OCI-M2 (cell line): ENCODE data around the gene RAP1GDS1.

Experiments used
- DNase-seq: peaks from one replicate; lab custom pipeline; 2025; ENCODE audit not compliant: unreplicated experiment; lab: John Stamatoyannopoulos, UW

Gene RAP1GDS1, protein sequence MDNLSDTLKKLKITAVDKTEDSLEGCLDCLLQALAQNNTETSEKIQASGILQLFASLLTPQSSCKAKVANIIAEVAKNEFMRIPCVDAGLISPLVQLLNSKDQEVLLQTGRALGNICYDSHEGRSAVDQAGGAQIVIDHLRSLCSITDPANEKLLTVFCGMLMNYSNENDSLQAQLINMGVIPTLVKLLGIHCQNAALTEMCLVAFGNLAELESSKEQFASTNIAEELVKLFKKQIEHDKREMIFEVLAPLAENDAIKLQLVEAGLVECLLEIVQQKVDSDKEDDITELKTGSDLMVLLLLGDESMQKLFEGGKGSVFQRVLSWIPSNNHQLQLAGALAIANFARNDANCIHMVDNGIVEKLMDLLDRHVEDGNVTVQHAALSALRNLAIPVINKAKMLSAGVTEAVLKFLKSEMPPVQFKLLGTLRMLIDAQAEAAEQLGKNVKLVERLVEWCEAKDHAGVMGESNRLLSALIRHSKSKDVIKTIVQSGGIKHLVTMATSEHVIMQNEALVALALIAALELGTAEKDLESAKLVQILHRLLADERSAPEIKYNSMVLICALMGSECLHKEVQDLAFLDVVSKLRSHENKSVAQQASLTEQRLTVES

DNA sequence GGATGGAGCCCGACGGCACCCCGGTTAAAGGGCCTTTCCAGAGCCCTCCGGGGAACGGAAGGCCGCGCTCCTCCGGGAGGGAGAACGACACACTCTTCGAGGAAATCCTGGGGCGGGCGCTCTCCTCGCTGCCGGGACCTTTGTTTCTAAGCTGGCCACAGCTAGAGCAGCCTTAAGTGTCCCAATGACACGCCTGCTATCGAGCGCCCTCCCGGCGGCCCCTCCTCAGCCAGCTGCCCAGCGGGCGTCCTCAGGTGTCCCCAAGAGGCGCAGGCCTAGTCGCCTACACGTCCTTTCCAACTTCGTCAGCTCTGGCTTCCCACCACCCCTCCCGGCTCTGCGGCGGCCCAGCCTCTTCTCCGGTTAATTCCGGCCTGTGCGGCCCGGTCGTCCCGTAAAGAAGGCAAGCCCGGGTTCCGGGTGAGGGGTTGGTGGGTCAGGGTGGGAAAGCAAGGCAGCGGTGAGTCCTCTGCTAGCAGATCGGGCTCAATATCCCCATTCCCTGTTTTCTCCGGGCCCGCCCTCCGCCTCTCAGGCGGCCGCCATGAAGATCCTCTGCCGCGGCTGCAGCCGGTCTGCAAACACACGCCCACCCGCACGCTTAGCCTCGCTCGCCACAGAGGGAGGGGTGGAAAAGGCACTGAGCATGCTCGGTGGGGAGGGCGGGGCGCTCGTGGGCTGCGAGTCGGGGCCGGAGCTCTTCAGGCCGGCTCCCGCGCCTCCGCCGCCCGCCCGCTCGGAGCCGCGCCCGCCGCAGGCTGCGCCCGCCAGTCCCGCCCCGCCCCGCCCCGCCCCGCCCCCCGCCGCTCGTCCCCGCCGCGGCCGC, at the start of gene RAP1GDS1:
Gene RAP1GDS1 (plus strand): TSS at position 806 of the 826 bp plus-strand sequence. CDS start 182 bp downstream, outside the sequence.
- no peak for DNase-seq

DNA sequence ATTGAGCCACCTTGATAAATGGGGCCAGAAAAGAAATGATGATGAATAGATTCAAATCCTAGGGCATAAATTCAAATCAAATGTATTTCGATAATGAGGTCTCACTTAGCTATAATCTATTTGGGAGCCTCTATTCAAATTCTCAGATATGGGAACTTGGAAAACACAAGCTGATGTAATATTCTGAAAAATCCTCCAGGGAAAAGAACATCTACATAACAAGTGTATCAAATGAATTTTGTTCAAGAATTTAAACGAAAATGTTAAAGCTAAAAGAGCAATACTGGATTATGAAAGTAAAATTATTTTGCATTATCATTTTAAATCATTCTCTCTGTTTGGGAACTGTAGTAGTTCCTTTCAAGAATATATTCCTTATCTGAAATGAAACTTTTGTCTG, 38.9 kb upstream of the RAP1GDS1 start:
- DNase-seq: no peak

DNA sequence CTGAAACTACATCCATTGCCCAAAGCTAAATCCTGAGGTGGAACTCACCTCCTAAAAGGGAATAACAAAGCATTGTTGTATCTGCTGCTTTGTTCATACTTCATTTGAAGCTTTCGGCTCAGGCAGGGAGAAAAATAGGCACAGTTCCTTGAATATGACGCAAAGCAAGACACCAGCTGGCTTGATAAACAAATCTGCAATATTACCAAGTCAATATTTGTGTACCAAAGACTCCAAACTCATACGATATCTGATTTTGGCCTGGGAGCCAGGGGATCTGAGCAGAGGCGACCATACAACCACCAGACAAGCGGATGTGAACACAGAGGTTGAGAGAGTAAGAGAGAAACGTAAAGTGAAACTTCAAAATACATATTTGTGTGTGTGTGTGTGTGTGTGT, 34.8 kb upstream of the RAP1GDS1 start:
- DNase-seq: no peak

DNA sequence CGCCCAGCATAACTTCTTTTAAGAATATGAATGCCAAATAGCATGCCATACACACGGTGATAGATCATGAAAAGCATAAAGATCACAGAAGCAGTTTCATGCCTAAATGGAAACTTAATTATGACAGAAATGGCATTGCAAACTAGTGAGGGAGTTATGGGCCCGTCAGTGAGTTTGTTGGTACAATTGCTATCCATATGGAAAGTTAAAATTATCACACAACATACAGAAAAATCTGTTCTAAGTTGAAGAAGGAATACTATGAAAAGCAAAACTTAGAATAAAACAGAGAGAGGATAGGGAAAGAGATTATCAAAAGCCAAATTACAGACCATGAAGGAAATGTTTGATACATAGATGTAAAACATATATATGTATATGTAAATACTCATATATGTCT, 30.2 kb upstream of the RAP1GDS1 start:
- DNase-seq: no peak

DNA sequence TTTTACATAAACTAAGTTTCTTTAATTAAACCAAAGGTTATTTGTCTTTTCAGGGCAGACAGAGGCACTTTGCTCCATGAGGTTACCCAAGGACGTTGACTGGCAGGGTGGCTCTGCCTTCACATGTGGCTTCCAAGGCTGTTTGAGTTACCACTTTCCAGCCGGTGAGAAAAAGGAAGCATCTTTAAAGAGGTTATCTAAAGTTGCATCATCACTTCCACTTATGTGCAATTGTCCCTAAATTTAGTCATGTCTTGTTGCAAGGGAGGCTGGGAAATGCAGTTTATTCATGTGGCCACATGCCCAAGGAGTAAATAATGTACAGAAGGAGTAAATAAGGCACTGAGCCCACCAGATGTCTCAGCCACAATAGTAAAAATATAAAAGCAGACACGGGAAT, 29.0 kb upstream of the RAP1GDS1 start:
- no peak for DNase-seq

DNA sequence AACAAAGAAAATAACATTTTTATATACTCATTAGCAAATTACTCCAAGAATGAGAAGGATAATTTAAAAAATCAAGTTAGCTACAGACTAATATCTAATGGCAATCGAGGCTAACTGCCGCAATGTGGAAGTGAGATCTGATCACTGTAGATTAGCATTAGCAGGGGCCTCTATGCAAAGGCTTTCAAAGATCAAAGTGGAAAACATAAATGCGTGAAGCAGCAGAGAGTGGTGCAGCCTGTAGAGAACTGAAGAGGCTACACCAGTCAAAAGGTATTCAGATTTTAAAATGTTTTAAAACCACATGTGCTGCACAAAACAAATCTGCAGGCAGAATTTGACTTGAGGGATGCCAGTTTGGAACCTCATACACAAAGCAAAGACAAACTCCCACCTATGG, 24.0 kb upstream of the RAP1GDS1 start:
- DNase-seq: no peak

DNA sequence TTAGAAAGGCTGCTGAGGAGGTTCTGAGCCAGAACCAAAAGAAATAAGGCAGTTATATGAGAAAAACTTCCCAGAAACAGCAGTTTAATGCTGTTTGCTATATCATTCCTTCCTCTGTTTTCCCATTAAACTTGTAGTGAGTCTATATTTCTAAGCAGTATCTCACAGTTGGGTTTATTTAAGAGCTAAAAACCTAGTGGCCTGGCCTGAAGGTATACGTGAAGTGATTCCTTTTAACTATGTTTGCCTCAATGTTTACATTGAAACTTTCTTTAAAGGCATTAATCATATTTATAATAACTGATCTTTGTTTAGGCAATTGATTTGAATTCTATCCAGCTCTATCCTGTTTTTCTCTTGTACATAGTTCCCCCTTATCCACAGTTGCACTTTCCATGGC, 19.1 kb upstream of the RAP1GDS1 start:
- DNase-seq: no peak

DNA sequence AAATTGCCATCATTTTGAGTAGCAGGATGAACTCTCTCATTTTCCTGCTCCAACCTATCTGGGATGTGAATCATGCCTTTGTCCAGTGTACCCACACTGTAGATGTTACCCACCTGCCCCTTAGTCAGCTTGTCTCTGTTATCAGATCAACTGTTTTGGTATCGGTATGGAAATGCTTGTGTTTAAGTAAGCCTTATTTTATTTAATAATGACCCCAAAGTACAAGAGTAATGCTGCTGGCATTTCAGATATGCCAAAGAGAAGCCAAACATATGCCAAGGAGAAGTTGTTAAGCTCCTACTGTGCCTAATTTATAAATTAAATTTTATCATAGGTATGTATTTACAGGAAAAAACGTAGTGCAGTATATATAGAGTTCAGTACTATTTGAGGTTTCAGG, 18.6 kb upstream of the RAP1GDS1 start:
- DNase-seq: no peak

DNA sequence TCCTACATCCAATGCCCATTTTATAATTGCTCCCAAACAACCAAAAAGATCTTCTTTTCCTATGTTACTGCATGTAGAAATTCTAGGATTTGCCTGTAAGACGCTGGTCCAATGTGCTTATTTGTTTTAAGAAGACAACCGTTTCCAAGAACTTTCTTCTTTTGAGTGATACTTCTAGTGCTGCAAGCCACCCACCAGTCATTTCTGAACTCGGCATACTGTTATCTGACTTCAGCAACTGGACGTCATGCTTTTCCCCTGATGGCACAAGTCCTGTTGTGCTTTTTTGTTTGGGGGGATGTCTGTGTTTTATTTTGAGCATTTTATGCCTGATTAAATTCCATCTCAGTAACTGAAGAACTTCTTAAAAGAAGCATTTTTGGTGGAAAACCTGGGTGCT, 16.0 kb upstream of the RAP1GDS1 start:
- no peak for DNase-seq

DNA sequence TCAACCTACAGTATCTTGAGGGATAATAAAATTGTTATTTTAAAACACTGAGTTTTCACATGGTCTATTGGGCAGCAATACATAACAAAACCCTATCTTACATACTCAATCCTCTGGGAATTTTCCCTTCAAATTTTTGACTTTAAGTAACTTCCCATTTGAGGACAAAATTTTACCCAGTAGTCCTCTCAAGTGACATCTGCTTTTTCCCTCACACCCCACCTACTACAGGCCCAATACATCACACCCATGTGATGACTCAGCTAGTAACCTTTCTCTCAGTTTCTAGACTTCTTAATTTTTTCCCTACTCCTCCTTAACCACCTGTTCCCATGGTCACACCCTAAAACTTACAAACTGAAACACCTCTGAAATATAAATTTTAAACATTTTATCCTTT, 12.2 kb upstream of the RAP1GDS1 start:
- no peak for DNase-seq

DNA sequence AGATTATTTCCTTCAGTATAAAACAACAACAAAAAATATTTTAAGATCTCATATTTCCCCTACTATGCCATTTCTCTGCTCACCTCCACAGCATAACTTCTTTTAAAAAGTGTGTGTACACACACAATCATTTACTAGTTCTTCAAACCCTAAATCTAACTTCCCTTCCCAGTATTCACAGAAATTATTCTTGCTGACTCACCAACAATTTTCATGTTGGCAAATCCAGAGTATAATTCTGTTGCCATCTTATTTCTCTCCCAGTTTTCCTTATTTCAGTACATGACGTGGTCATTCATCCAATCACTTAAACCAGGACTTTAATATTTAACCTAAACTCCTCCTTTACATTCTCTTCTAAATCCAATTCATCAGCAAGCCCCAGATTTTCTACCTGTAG, 11.4 kb upstream of the RAP1GDS1 start:
- no peak for DNase-seq

DNA sequence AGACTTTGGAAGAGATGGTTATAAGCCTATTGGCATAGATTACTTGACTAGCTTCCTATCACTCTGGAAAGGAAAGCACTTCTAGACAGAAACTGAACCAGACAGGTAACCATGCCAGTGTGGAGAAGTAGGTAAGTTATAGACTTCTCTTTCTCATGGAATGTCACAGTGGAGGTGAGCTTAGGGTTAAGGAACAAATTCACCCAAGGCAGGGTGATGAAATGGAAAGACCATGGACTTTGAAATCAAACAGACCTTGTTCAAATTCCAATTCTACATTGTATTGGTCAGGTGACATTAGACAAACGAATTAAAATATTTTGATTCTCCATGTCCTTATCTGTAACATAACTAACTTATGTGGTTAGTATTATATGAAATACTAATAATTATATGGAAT, 7.7 kb upstream of the RAP1GDS1 start:
- no peak for DNase-seq

DNA sequence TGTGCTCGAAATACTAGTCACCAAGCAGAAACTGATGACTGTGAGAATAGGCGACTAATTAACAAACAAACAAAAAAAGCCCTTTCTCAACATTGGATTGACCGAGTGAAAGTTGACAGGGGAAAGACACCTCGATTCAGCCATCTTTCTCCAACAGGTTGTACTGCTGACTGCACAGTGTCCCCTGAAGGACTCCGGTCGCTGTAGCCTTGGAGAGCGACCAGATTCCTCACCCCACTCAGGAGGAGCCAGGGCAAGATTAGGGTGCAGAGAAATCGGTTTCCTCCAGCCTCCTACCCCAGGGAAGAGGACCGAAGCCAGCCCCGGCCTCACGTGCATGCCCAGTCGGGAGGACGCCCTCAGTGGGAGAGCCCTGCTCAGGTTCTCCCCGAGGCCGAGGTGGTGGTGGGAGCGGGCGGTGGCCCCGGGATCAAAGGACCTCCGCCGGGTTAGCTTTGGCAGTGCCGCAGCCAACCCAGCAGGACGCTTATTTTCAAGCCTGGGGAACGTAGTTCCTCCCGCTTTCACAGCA, 1.1 kb upstream of the RAP1GDS1 start:
- DNase-seq: no peak

DNA sequence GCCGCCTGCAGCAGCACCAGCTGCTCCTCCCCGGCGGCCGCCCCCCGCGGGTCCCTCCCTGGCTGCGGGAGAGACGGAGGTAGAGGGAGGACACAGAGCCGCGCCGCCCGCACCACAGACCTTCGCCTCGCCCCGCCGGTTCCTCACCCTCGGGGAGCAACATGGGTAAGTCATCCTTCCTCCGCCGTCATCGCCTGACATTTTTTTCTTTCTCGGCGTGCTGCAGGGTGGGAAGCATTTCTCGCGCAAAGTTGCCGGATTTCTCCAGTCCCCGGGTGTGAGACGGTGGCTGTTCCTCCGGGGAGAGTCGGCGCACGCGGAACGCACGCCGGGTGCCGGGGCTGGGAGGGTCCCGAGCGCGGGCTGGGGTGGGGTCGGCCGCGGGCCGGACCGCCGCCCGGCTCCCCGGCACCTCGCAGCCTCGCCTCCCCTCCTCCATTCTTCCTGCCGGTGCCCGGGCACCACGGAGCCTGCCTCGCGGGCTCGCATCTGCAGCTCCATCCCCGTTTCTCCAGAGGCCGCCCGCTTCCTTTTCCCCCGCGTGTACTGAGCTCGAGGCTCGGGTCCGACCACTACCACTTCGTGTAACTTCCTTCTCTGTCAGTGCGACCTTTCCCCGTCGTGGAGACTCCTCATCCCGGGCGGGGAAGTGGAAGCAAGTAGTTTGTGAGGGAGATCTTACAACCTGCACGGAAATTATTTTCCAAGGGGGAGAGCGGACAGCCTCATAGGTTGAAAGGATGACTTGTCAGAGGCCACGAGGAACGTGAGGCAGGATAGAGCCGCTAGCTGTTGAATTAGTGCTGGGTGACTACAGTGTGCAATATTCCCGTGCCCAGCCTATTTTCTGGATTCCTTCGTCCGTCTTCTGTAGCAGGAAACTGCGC, 464 bp downstream of the RAP1GDS1 start:
- no peak for DNase-seq

DNA sequence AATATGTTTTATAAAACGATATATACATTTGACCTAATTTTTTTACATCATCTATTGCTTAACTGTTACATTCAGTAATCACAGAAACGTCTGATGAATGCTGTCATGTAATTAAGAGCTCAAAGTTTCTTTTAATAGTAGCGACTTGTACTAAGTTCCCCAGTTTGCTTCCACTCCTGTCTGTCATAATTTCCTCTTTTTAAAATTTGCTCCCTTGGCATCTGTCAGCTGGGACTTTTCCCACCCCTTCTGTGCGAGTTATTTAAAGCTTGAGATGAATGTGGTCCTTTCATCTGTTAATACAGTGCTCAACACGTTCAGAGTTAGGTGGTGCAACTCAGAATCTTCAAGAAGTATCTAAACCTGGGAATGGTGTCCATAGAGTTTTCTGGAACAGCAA, 1.2 kb downstream of the RAP1GDS1 start:
- no peak for DNase-seq

DNA sequence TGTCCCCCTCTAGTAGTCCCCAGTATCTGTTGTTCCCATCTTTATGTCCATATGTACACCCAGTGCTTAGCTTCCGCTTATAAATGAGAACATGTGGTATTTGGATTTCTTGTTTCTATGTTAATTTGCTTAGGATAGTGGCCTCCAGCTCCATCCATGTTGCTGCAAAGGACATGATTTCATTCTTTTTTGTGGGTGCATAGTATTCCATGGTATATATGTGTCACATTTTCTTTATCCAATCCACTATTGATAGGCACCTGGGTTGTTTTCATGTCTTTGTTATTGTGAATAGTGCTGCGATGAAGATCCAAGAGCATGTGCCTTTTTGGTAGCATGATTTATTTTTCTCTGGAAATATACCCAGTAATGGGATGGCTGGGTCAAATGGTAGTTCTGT, 6.3 kb downstream of the RAP1GDS1 start:
- no peak for DNase-seq

DNA sequence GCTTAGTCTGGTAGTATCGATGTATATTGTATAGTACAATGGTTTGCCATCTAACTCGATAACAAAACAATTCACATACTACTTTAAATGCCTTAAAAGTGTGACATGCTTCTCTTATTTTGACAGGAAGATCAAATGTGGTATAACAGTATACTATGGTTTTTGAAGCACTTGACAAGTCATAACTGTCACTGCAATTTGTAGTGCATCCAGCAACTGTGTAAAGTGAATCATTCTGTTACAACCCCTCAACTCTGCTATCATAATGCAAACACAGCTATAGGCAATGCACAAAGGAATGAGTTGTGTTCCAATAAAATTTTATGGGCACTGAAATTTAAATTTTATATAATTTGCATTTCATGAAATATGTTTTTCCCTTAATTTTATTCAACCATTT, 14.0 kb downstream of the RAP1GDS1 start:
- no peak for DNase-seq

DNA sequence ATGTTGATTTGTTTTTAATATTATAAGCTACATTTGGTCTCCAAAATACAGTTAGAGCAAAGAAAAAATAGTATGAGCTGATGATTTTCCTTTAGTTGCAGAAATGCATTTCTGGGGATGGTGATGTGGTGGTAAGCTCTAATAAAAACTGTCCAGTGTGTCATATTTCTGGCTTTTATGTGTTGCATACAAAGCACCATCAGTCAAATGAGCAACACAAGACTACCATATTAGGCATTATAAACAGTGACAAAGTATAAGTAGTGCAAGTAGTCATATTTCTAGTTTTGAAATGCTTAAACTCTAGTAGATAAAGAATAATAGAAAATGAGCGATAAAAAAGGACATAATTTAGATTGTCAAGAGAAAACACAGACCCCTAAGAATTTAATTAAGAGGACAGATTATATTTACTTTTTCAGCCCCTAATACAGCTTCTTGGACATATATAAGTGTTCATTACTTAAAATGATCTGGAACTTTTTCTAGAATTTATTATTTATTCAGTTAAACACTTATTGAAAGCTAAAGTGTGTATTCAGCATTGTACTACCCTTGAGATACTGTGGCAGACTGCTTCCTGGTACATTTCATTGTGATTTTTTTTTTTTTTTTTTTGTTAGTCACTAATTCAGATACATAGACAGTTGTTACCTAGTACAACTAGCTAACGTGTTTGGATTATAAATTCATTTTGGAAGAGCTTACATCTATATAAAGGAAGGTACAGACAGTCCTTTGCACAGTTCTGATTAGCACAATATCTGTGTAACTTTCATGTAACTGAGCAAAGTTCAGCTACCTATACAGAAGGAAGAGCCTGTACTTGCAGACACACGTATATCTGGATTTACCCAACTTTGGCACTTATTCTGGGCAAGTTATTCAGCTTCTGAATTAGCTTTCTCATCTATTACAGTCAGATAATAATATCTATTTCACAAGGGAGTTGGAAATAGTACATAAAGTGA, 22.3 kb downstream of the RAP1GDS1 start:
- no peak for DNase-seq

DNA sequence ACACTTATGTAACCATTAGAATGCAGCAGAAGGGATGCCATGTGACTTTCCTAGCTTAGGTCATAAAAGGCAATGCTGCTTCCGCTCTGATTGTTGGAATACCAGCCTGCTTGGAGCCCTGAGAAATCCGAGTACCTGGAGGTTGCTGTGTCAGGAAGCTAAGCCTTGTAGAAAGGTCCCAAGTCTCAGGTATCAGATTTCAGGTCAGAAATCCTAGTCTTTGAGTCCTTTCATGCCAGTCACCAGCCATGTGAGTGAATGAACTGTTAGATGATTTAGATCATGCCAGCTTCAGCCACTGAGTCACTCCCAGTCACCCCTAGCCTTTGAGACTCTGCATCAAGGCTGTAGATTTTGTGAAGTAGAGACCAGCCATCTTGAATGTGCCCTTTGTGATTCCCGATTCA, 23.5 kb downstream of the RAP1GDS1 start:
- DNase-seq: no peak

DNA sequence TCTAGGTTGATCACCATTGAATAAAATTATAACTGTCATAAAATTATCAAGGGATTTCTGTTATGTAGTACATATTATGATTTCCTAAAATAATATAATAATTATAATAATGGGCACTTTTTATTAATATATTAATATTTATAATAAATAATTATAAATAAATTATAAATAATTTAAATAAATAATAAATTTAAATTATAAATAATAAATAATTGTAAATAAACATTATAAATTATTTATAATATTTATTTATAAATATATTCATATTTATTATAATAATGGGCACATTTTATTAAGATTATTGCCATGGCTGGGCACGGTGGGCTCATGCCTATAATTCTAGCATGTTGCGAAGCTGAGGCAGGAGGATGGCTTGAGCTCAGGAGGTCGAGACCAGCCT, 24.5 kb downstream of the RAP1GDS1 start:
- no peak for DNase-seq
